A549 (cell line): ENCODE measurements around the gene TNFAIP8. TPM values are rescaled to one million over a fixed set of nuclear protein-coding genes. Genes with fewer than 3 reads are reported as not detected.

Experiments
- ATAC-seq, 2 experiments: fragments of 200-7000 bp in 1 of 2; fragments of >200 bp in 1 of 2; cut with Nextera tagmentation in 1 of 2; cut with Tn5 transposase in 1 of 2; 3 replicates each; pipeline versions ENCODE4 v1.8.0 to v1.9.1; 2018 to 2020; ENCODE audit warnings: mild to moderate bottlenecking in 1 of 2, moderate library complexity in 1 of 2
- CTCF ChIA-PET: fragments of 300-600 bp; sonication (Branson Sonifier 250); formaldehyde crosslinking; extraction: SDS; loops from one replicate; lab custom pipeline; 2021; ENCODE audit warnings: antibody characterized with exemption, inconsistent platforms; lab: Yijun Ruan, JAX
- POLR2A ChIA-PET: fragments of 350-600 bp; formaldehyde crosslinking; extraction: SDS; loops from one replicate; lab custom pipeline; 2021; ENCODE audit warnings: antibody characterized with exemption, inconsistent platforms; lab: Yijun Ruan, JAX
- DNase-seq, 2 experiments: peaks; one replicate each; pipeline versions ENCODE4 v3.0.0 to v3.0.0-alpha.2; 2011 to 2016; ENCODE audit warnings: low read depth in 1 of 2, low spot score in 1 of 2
- FAIRE-seq: peaks from 2 replicates; lab custom pipeline; 2011; peaks lifted over from hg19 to GRCh38; lab: Jason Lieb, UNC
- H3K27ac ChIP-seq, 2 experiments: fragments of >200 bp; sonication (Bioruptor Twin); formaldehyde crosslinking; 3 replicates each; pipeline ENCODE4 v1.5.1; 2016 to 2017
- H3K4me1 ChIP-seq: fragments of >200 bp; sonication (Bioruptor Twin); formaldehyde crosslinking; 3 replicates; pipeline ENCODE4 v1.6.1; 2016
- H3K4me2 ChIP-seq: fragments of >200 bp; sonication (Bioruptor Twin); formaldehyde crosslinking; 3 replicates; pipeline ENCODE4 v1.6.1; 2016
- H3K4me3 ChIP-seq: fragments of >200 bp; sonication (Bioruptor Twin); formaldehyde crosslinking; 3 replicates; pipeline ENCODE4 v1.5.1; 2016
- H3K9me3 ChIP-seq: fragments of >200 bp; sonication (Bioruptor Twin); formaldehyde crosslinking; 3 replicates; pipeline ENCODE4 v1.6.1; 2016
- BHLHE40 ChIP-seq: IDR thresholded peaks from 2 replicates; pipeline ENCODE4 v1.6.1; 2012; ENCODE audit warnings: low read depth, low read length, inconsistent platforms
- CBX8 ChIP-seq: fragments of 200-600 bp; sonication (generic); IDR thresholded peaks from 2 replicates; pipeline ENCODE4 v1.6.1; 2016
- EP300 ChIP-seq, 2 experiments: fragments of >200 bp; sonication (Bioruptor Twin); formaldehyde crosslinking; IDR thresholded peaks; 2 replicates in 1 of 2; 3 replicates in 1 of 2; pipeline ENCODE4 v1.6.1; 2016 to 2017
- HDAC2 ChIP-seq: fragments of 200-600 bp; sonication (generic); IDR thresholded peaks from 2 replicates; pipeline ENCODE4 v1.6.1; 2016
- HOXB13 ChIP-seq: fragments of 250-450 bp; sonication (Bioruptor Pico); IDR thresholded peaks from 2 replicates; pipeline ENCODE4 v1.5.0; 2020; ENCODE audit warnings: low read depth, mild to moderate bottlenecking, moderate library complexity
- JUN ChIP-seq, 2 experiments: fragments of >200 bp; sonication (Bioruptor Twin); formaldehyde crosslinking; IDR thresholded peaks; 2 replicates in 1 of 2; 3 replicates in 1 of 2; pipeline ENCODE4 v1.6.1; 2016 to 2017
- MAZ ChIP-seq: fragments of 150-350 bp; IDR thresholded peaks from 2 replicates; pipeline ENCODE4 v1.6.1; 2014; ENCODE audit warnings: antibody characterized with exemption, low read depth, low read length, borderline replicate concordance
- PHF8 ChIP-seq: fragments of 200-600 bp; sonication (generic); IDR thresholded peaks from 2 replicates; pipeline ENCODE4 v1.6.1; 2016; ENCODE audit warnings: low read depth, mild to moderate bottlenecking, antibody characterized with exemption, moderate library complexity, borderline replicate concordance
- RAD21 ChIP-seq, 2 experiments: fragments of >200 bp in 1 of 2; sonication (Bioruptor Twin) in 1 of 2; formaldehyde crosslinking in 1 of 2; IDR thresholded peaks in 1 of 2; conservative IDR thresholded peaks in 1 of 2; 2 replicates in 1 of 2; 3 replicates in 1 of 2; pipeline ENCODE4 v1.6.1; 2012 to 2018; ENCODE audit warnings: inconsistent platforms in 1 of 2
- RCOR1 ChIP-seq: fragments of 150-350 bp; IDR thresholded peaks from 2 replicates; pipeline ENCODE4 v1.6.1; 2014; ENCODE audit warnings: antibody characterized with exemption, low read length, low read depth
- RFX5 ChIP-seq: fragments of 450-650 bp; IDR thresholded peaks from 2 replicates; pipeline ENCODE4 v1.7.1; 2014; ENCODE audit warnings: antibody characterized with exemption, mild to moderate bottlenecking, moderate library complexity
- SREBF2 ChIP-seq: fragments of 450-650 bp; IDR thresholded peaks from 2 replicates; pipeline ENCODE4 v1.6.1; 2014; ENCODE audit warnings: mild to moderate bottlenecking, moderate library complexity
- TFCP2L1 ChIP-seq: fragments of 250-450 bp; sonication (Bioruptor Pico); IDR thresholded peaks from 2 replicates; pipeline ENCODE4 v1.5.0; 2021; ENCODE audit warnings: mild to moderate bottlenecking
- TP53 ChIP-seq: fragments of 250-450 bp; sonication (Bioruptor Pico); IDR thresholded peaks from 2 replicates; pipeline ENCODE4 v1.5.0; 2021; ENCODE audit warnings: mild to moderate bottlenecking, moderate library complexity
- ZFP36 ChIP-seq: fragments of 450-650 bp; IDR thresholded peaks from 2 replicates; pipeline ENCODE4 v1.6.1; 2014; ENCODE audit warnings: borderline replicate concordance; ENCODE audit not compliant: partially characterized antibody
- WGBS: methylation state at CpG from one replicate; pipeline ENCODE4 v1.1.6; 2017; ENCODE audit errors: missing lambda C conversion rate; 5-methylcytosine and 5-hydroxymethylcytosine counted together
- polyA minus RNA-seq: library from RNA; depleted of rRNA, polyadenylated mRNA; stranded (reverse); fragments of >200 nt; gene quantifications from 2 replicates; pipeline ENCODE4 v1.2.3, GENCODE V29; 2011; rRNA and poly(A)+ RNA removed
- polyA plus RNA-seq, 4 experiments: library from polyadenylated mRNA; depleted of rRNA in 3 of 4; stranded (reverse); fragments of >200 nt; fragmentation: RNase III in 1 of 4; extraction: RNeasy Plus Mini Kit Qiagen cat#74134 plus additional on column Dnase treatment in 1 of 4; gene quantifications; 2 replicates in 3 of 4; 3 replicates in 1 of 4; pipeline ENCODE4 v1.2.3, GENCODE V29; 2011 to 2017
- TF ChIP-seq, protein P1 (sequence below): fragments of 150-350 bp; IDR thresholded peaks from 2 replicates; pipeline ENCODE4 v1.6.1; 2014; ENCODE audit warnings: low read depth, mild to moderate bottlenecking, low read length
- TF ChIP-seq, protein P2 (sequence below): IDR thresholded peaks from 2 replicates; pipeline ENCODE4 v1.6.1; 2012
- TF ChIP-seq, protein P3 (sequence below): fragments of 200-600 bp; sonication (generic); IDR thresholded peaks from 2 replicates; pipeline ENCODE4 v1.6.1; 2016; ENCODE audit warnings: antibody characterized with exemption, mild to moderate bottlenecking, moderate library complexity
- TF ChIP-seq, protein P4 (sequence below): fragments of >200 bp; sonication (Bioruptor Twin); formaldehyde crosslinking; IDR thresholded peaks from 2 replicates; pipeline ENCODE4 v1.6.1; 2016

Gene TNFAIP8
- polyA plus RNA-seq (2011; rRNA removed): 30.3 and 35.7 TPM in 2 replicates
- polyA plus RNA-seq (2012; cell fraction: cytosol; rRNA removed): 23.2 and 23.9 TPM in 2 replicates
- 9.2 and 10.7 TPM in 2 replicates for polyA plus RNA-seq (2012; cell fraction: nucleus; rRNA removed)
- polyA plus RNA-seq (2017; fragmentation: RNase III; extraction: RNeasy Plus Mini Kit Qiagen cat#74134 plus additional on column Dnase treatment): 33.4 to 35.0 TPM (median 34.9 TPM) in 3 replicates
- polyA minus RNA-seq: 10.2 and 13.7 TPM in 2 replicates

DNA sequence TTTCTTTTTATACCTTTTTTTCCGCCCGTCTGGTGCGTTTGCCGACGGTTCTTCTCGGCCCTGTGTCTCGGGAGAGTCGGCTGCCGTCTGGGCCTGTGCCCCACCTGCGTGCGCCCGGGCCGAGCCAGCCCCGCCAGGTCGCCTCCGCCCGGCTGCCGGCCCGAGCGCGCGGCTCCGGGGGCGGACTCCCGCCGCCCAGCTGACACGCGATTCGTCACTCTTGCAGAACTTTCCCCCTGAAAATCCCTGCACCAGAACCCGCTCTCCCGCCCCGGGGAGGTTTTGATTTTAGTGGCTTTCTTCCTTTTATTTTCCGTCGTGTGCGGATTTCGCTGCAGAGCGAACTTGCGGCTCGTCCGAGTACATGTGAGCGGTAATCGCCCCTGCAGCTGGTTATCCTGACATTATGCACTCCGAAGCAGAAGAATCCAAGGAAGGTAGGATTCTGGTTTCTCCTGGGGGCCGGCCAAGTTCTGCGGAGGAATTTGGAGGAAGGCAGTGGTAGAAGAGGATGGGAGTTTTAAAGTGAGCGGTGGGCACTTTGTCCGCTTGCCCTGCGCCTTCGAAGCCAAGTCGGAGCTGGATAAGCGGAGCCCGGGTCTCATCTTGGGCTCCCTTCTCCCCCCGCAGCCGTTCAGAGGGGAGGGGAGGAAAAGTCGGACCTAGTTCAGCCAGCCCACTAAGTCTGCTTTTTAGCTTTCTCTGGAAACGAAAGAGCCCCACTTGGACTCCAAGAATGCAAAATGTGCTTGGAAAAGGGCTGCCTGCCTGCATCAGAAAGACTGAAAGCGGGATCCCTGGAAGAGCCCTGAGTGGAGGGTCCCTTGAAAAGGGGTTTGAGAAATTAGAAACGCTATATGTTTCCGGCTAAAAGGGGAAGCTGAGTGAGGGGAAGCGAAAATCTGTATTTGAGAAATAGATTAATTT, at the start of gene TNFAIP8:
TSS of gene TNFAIP8 (plus strand) at position 335 of the 927 bp plus-strand sequence. CDS start at position 407, 72 bp downstream.
- no peak within 1 kb of the TSS for H3K27ac ChIP-seq
- TF ChIP-seq, protein P1, sequence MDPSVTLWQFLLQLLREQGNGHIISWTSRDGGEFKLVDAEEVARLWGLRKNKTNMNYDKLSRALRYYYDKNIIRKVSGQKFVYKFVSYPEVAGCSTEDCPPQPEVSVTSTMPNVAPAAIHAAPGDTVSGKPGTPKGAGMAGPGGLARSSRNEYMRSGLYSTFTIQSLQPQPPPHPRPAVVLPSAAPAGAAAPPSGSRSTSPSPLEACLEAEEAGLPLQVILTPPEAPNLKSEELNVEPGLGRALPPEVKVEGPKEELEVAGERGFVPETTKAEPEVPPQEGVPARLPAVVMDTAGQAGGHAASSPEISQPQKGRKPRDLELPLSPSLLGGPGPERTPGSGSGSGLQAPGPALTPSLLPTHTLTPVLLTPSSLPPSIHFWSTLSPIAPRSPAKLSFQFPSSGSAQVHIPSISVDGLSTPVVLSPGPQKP: no peak
- H3K4me1 ChIP-seq: peaks cover 13% of the 10 kb centered on the region
- CTCF ChIA-PET: interaction anchor here (0.7 to 2.8 kb wide), 6 partner anchors 9 to 56 kb away, joined by 3 to 11 read pairs (median 4); no protein-coding TSS in a partner anchor
- H3K4me3 ChIP-seq: no peak within 1 kb of the TSS
- H3K4me2 ChIP-seq: no peak within 1 kb of the TSS
- no peak for ATAC-seq
- FAIRE-seq: no peak
- H3K9me3 ChIP-seq: no peaks in the 10 kb centered on the region
- no peak for DNase-seq
- 97% methylated on average over 60 of the region's 60 CpGs for WGBS
- POLR2A ChIA-PET: interaction anchor here (0.6 kb wide), 1 partner anchor 88 kb away, joined by 3 read pairs; no protein-coding TSS in a partner anchor

DNA sequence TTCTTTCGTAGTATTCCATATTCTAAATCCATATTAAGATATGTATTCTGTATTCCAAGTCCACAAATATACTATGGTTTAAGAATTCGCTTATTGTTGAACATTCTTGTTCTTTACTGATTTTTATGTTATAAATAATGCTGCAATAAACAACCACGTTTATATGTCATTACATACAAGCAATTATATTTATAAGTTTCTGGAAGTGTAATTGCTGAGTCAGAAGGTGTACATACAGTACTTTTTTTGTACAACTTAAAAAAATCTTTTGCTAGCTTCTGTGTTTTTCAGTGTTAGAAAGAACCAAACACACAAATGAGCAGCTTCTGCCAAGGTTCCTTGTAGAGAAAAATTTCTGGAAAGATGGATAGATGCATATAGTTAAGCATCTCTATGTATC, 48.6 kb upstream of the TNFAIP8 start:
- ChIA-PET CTCF (no interaction called here), POLR2A (no interaction called here)
- Histone ChIP-seq H3K9me3 (no peaks in the 10 kb centered on the region), H3K4me2 (no peak overlapping the region), H3K4me3 (no peak overlapping the region), H3K27ac (no peak overlapping the region), H3K4me1 (peaks cover 62% of the 10 kb centered on the region)
- 76% methylated on average over 3 of the region's 3 CpGs for whole genome bisulfite sequencing
- DNase-seq (no peak), FAIRE-seq (no peak), ATAC-seq (no peak)
- TF ChIP-seq CBX8 (no peak), JUN (IDR thresholded peaks at IDR 0.05) (no peak), SREBF2 (no peak), RAD21 (conservative IDR thresholded peaks at IDR 0.05 in 1 of 2, IDR thresholded peaks at IDR 0.05 in 1 of 2) (no peak), TP53 (CRISPR knock-in tag) (no peak), HDAC2 (no peak), RCOR1 (no peak), TFCP2L1 (CRISPR knock-in tag) (no peak)
- TF ChIP-seq, protein P2, sequence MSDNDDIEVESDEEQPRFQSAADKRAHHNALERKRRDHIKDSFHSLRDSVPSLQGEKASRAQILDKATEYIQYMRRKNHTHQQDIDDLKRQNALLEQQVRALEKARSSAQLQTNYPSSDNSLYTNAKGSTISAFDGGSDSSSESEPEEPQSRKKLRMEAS: no peak
- TF ChIP-seq, protein P3, sequence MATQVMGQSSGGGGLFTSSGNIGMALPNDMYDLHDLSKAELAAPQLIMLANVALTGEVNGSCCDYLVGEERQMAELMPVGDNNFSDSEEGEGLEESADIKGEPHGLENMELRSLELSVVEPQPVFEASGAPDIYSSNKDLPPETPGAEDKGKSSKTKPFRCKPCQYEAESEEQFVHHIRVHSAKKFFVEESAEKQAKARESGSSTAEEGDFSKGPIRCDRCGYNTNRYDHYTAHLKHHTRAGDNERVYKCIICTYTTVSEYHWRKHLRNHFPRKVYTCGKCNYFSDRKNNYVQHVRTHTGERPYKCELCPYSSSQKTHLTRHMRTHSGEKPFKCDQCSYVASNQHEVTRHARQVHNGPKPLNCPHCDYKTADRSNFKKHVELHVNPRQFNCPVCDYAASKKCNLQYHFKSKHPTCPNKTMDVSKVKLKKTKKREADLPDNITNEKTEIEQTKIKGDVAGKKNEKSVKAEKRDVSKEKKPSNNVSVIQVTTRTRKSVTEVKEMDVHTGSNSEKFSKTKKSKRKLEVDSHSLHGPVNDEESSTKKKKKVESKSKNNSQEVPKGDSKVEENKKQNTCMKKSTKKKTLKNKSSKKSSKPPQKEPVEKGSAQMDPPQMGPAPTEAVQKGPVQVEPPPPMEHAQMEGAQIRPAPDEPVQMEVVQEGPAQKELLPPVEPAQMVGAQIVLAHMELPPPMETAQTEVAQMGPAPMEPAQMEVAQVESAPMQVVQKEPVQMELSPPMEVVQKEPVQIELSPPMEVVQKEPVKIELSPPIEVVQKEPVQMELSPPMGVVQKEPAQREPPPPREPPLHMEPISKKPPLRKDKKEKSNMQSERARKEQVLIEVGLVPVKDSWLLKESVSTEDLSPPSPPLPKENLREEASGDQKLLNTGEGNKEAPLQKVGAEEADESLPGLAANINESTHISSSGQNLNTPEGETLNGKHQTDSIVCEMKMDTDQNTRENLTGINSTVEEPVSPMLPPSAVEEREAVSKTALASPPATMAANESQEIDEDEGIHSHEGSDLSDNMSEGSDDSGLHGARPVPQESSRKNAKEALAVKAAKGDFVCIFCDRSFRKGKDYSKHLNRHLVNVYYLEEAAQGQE: no peak
- TF ChIP-seq, protein P4, sequence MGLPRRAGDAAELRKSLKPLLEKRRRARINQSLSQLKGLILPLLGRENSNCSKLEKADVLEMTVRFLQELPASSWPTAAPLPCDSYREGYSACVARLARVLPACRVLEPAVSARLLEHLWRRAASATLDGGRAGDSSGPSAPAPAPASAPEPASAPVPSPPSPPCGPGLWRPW: no peak

DNA sequence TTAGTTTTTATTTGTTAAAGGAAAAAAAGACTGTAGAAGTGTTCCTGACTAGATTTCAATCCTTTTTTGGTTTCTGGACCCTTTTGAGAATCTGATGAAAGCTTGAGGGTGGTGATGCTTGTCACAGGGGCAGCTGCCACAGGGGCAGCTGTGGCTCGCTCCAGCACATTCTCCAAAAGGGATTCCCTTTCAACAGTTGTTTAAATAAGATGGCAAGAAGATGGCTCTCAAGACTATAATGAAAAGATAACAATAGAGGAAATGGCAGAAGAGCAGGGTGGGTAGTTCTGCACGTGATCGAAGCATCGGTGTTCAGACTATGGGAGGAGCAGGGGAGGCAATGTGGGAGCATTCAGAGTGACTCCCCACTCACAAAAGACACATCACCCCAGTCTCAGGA, 46.5 kb upstream of the TNFAIP8 start:
- 98% methylated on average over 4 of the region's 4 CpGs for WGBS
- Histone ChIP-seq H3K4me1 (peaks cover 59% of the 10 kb centered on the region), H3K4me3 (no peak overlapping the region), H3K9me3 (no peaks in the 10 kb centered on the region), H3K4me2 (no peak overlapping the region), H3K27ac (0 out of 6 replicates have a peak overlapping the region, but pooled peaks of 1 of the 2 experiments have one; percentile 11)
- ChIA-PET CTCF (interaction anchor here (2.1 kb wide), 1 partner anchor 25 kb away, joined by 7 read pairs; no protein-coding TSS in a partner anchor), POLR2A (interaction anchor here (1.0 kb wide), 1 partner anchor 43 kb away, joined by 3 read pairs; no protein-coding TSS in a partner anchor)
- no peak for ATAC-seq
- TF ChIP-seq ZFP36: no peak
- no peak for TF ChIP-seq BHLHE40
- TF ChIP-seq EP300 (IDR thresholded peaks at IDR 0.05): no peak
- TF ChIP-seq RFX5: no peak
- no peak for TF ChIP-seq MAZ
- TF ChIP-seq HOXB13 (CRISPR knock-in tag): no peak
- TF ChIP-seq PHF8: no peak
- no peak for FAIRE-seq
- no peak for DNase-seq
